NCI-H2081 treated with DMSO at 0.1 percent for 48 hours (cell line): Measurements from ENCODE around the gene DLGAP1.

ENCODE experiments used
- DNase-seq: peaks from one replicate; lab custom pipeline; 2025; lab: John Stamatoyannopoulos, UW

Gene DLGAP1

GRCh38 chr18:3463051-3463450 is 992.1 kb downstream of the DLGAP1 start:
- DNase-seq: no peak

GRCh38 chr18:3461704-3462103 is 993.4 kb downstream of the DLGAP1 start:
- no peak for DNase-seq

- DNase-seq: no peak
These were observed 994.2 kb downstream of the DLGAP1 start for GRCh38 chr18:3460823-3461398.

GRCh38 chr18:3458952-3459853 is 995.9 kb downstream of the DLGAP1 start:
- no peak for DNase-seq

GRCh38 chr18:3458378-3458777 is 996.7 kb downstream of the DLGAP1 start:
- no peak for DNase-seq

GRCh38 chr18:3457261-3457724 is 997.8 kb downstream of the DLGAP1 start:
- no peak for DNase-seq

GRCh38 chr18:3456686-3457069 is 998.4 kb downstream of the DLGAP1 start:
- DNase-seq: peak; percentile 33

- no peak for DNase-seq
These were observed 999.0 kb downstream of the DLGAP1 start for GRCh38 chr18:3455907-3456685.

- DNase-seq: no peak
These were observed 999.9 kb downstream of the DLGAP1 start for GRCh38 chr18:3455090-3455635.

- no peak for DNase-seq
These were observed 1000.6 kb downstream of the DLGAP1 start for GRCh38 chr18:3454365-3455089.

GRCh38 chr18:3453540-3454364 is 1001.4 kb downstream of the DLGAP1 start:
- DNase-seq: no peak

- DNase-seq: no peak
These were observed 1002.2 kb downstream of the DLGAP1 start for GRCh38 chr18:3452750-3453539.

- DNase-seq: no peak
These were observed 1002.9 kb downstream of the DLGAP1 start for GRCh38 chr18:3451989-3452749.

GRCh38 chr18:3451183-3451988 is 1003.7 kb downstream of the DLGAP1 start:
- no peak for DNase-seq

GRCh38 chr18:3450799-3451182 is 1004.3 kb downstream of the DLGAP1 start:
- no peak for DNase-seq

GRCh38 chr18:3450012-3450798 is 1004.9 kb downstream of the DLGAP1 start, which contains the start of gene TGIF1:
Gene TGIF1 (plus strand): TSS chr18:3450172. CDS start chr18:3450490, 318 bp downstream.
- peak; percentile 22 for DNase-seq

- DNase-seq: no peak
These were observed 1005.5 kb downstream of the DLGAP1 start for GRCh38 chr18:3449512-3450011.
